Mucosa of stomach (tissue), 1 donor: Measurements from ENCODE around the gene PARK7.

Experiments
- H3K27me3 ChIP-seq: one replicate; pipeline ENCODE4 v1.7.0; 2013; ENCODE audit warnings: mild to moderate bottlenecking, low read length; ENCODE audit not compliant: control insufficient read depth, insufficient read depth
- H3K36me3 ChIP-seq: one replicate; pipeline ENCODE4 v1.7.0; 2013; ENCODE audit warnings: low read length; ENCODE audit not compliant: control insufficient read depth, insufficient read depth
- H3K4me1 ChIP-seq: one replicate; pipeline ENCODE4 v1.7.0; 2013; ENCODE audit warnings: mild to moderate bottlenecking, low read length; ENCODE audit not compliant: control insufficient read depth, insufficient read depth
- H3K4me3 ChIP-seq: one replicate; pipeline ENCODE4 v1.7.0; 2013; ENCODE audit warnings: low read length
- H3K9ac ChIP-seq: one replicate; pipeline ENCODE4 v1.7.0; 2013; ENCODE audit warnings: mild to moderate bottlenecking, low read length, moderate library complexity
- H3K9me3 ChIP-seq: one replicate; pipeline ENCODE4 v1.7.0; 2013; ENCODE audit warnings: mild to moderate bottlenecking, low read length, moderate library complexity; ENCODE audit not compliant: control insufficient read depth
- donor health status: Pancreatic carcinoma.

Gene PARK7

GRCh38 chr1:7970246-7970645 is 8.7 kb downstream of the PARK7 start:
- Histone ChIP-seq H3K36me3 (no peaks in the 10 kb centered on the region), H3K9me3 (no peaks in the 10 kb centered on the region), H3K9ac (no peak overlapping the region), H3K27me3 (no peaks in the 10 kb centered on the region), H3K4me3 (no peak overlapping the region), H3K4me1 (no peaks in the 10 kb centered on the region)

GRCh38 chr1:7971024-7971423 is 9.5 kb downstream of the PARK7 start:
- Histone ChIP-seq H3K9me3 (no peaks in the 10 kb centered on the region), H3K4me1 (no peaks in the 10 kb centered on the region), H3K4me3 (no peak overlapping the region), H3K36me3 (no peaks in the 10 kb centered on the region), H3K27me3 (no peaks in the 10 kb centered on the region), H3K9ac (no peak overlapping the region)

- Histone ChIP-seq H3K27me3 (no peaks in the 10 kb centered on the region), H3K4me3 (no peak overlapping the region), H3K36me3 (no peaks in the 10 kb centered on the region), H3K9me3 (no peaks in the 10 kb centered on the region), H3K9ac (no peak overlapping the region), H3K4me1 (no peaks in the 10 kb centered on the region)
Measured at GRCh38 chr1:7972285-7972684, 10.8 kb downstream of the PARK7 start.

GRCh38 chr1:7973086-7973485 is 11.6 kb downstream of the PARK7 start:
- Histone ChIP-seq H3K4me1 (no peaks in the 10 kb centered on the region), H3K4me3 (no peak overlapping the region), H3K9me3 (no peaks in the 10 kb centered on the region), H3K36me3 (no peaks in the 10 kb centered on the region), H3K27me3 (no peaks in the 10 kb centered on the region), H3K9ac (no peak overlapping the region)

DNA sequence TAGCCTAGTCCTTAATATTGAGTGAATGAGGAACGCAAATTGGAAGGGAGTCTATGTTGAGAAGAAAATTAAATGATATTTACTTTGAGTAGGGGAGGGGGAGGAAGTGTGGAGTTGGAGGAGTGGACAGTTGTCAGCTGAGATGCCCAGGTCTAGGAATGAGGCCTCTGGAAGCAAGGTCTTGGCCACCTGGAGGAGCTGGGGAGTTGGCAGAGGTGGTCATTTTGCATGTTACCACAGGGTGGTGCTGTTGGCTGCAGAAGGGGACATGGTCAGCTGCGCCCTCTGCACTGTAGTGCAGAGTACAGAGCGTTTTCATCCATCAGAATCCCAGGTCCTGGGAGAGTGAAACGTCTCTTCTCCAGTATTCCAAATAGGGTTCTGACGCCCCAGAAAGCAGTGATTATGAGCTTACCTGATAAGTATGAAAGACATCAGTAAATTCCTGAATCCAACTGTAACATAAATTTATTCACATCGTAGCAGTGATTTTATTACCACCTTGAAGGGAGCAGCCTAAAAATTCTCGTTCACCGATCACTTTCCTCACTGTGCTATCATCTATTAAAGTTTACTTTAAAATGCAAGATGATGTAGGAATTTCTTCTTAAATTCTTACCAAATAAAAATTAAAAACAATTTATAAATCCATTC is 13.8 kb downstream of the PARK7 start:
- Histone ChIP-seq H3K9me3 (no peaks in the 10 kb centered on the region), H3K9ac (no peak overlapping the region), H3K4me1 (no peaks in the 10 kb centered on the region), H3K27me3 (no peaks in the 10 kb centered on the region), H3K4me3 (no peak overlapping the region), H3K36me3 (no peaks in the 10 kb centered on the region)

GRCh38 chr1:7980984-7981383 is 19.5 kb downstream of the PARK7 start:
- Histone ChIP-seq H3K27me3 (no peaks in the 10 kb centered on the region), H3K9ac (no peak overlapping the region), H3K36me3 (peaks cover 3% of the 10 kb centered on the region), H3K4me3 (no peak overlapping the region), H3K4me1 (peaks cover 5% of the 10 kb centered on the region), H3K9me3 (no peaks in the 10 kb centered on the region)

GRCh38 chr1:7983086-7983778 is 21.7 kb downstream of the PARK7 start:
- Histone ChIP-seq H3K36me3 (peaks cover 3% of the 10 kb centered on the region), H3K9me3 (no peaks in the 10 kb centered on the region), H3K9ac (no peak overlapping the region), H3K27me3 (no peaks in the 10 kb centered on the region), H3K4me3 (no peak overlapping the region), H3K4me1 (peaks cover 5% of the 10 kb centered on the region)

- Histone ChIP-seq H3K36me3 (peaks cover 3% of the 10 kb centered on the region), H3K9me3 (no peaks in the 10 kb centered on the region), H3K4me1 (peaks cover 5% of the 10 kb centered on the region), H3K4me3 (no peak overlapping the region), H3K9ac (no peak overlapping the region), H3K27me3 (no peaks in the 10 kb centered on the region)
Measured at GRCh38 chr1:7984811-7985210, 23.3 kb downstream of the PARK7 start.

DNA sequence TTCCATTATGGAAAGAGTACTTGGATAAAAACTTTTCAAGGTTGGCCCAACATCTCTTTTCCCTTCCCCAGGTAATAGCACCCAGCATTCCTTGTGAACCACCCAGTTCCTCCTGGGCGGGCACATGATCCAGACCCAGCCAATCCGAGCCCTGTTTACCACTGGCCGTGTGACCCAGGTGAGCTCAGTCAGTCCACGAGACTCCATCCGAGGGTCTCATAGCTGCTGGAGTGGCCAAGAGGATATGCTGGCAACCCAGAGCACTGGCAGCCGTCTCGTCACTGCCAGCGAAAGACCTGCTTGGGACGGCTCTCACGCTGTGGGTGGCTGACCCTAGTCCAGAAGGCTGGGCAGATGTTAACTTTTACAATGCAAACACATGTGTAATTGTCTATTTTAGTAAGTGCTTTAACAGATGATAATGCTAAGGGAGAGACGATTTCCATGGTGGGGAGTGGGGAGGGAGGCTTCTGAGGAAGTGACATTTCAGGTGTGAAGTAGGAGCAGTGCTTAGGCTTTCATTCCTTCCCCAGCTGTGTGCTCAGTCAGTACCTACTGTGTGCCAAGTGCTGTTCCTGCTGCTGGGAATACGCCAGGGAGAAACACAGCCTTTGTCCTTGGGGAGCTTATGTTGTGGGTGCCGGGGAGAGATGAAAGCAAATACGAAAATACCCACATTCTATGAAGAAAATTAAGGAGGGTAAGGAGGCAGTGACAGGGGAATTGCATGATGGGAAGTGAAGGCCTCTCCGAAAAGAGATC is 24.5 kb downstream of the PARK7 start:
- peaks cover 3% of the 10 kb centered on the region for H3K36me3 ChIP-seq
- H3K9me3 ChIP-seq = no peaks in the 10 kb centered on the region
- H3K9ac ChIP-seq = no peak overlapping the region
- H3K4me3 ChIP-seq = no peak overlapping the region
- no peaks in the 10 kb centered on the region for H3K27me3 ChIP-seq
- peaks cover 5% of the 10 kb centered on the region for H3K4me1 ChIP-seq

GRCh38 chr1:7987528-7987927 is 26.0 kb downstream of the PARK7 start:
- no peaks in the 10 kb centered on the region for H3K9me3 ChIP-seq
- H3K9ac ChIP-seq = no peak overlapping the region
- no peaks in the 10 kb centered on the region for H3K27me3 ChIP-seq
- peaks cover 3% of the 10 kb centered on the region for H3K36me3 ChIP-seq
- peaks cover 2% of the 10 kb centered on the region for H3K4me1 ChIP-seq
- H3K4me3 ChIP-seq = no peak overlapping the region

- peaks cover 3% of the 10 kb centered on the region for H3K36me3 ChIP-seq
- H3K4me3 ChIP-seq = no peak overlapping the region
- H3K4me1 ChIP-seq = no peaks in the 10 kb centered on the region
- no peaks in the 10 kb centered on the region for H3K9me3 ChIP-seq
- H3K27me3 ChIP-seq = no peaks in the 10 kb centered on the region
- H3K9ac ChIP-seq = no peak overlapping the region
Measured at GRCh38 chr1:7988576-7988975, 27.1 kb downstream of the PARK7 start.

- Histone ChIP-seq H3K4me3 (no peak overlapping the region), H3K4me1 (no peaks in the 10 kb centered on the region), H3K36me3 (no peaks in the 10 kb centered on the region), H3K27me3 (no peaks in the 10 kb centered on the region), H3K9me3 (no peaks in the 10 kb centered on the region), H3K9ac (no peak overlapping the region)
Measured at GRCh38 chr1:7989762-7990428, 28.4 kb downstream of the PARK7 start.
